Sigmoid colon (tissue), 7 donors: ENCODE measurements around the gene TOMT. TPM values are rescaled to one million over a fixed set of nuclear protein-coding genes. Genes with fewer than 3 reads are reported as not detected.

Source experiments
- DNase-seq: peaks from one replicate; pipeline ENCODE4 v3.0.0-alpha.2; 2019
- H3K27ac ChIP-seq, 4 donors: fragments of 200-600 bp; sonication (generic); one replicate each; pipeline ENCODE4 v1.5.1; 2016 to 2019; ENCODE audit warnings: mild to moderate bottlenecking in 1 of 4
- H3K27me3 ChIP-seq, 3 donors: fragments of 200-600 bp; sonication (generic); one replicate each; pipeline ENCODE4 v1.5.1; 2019; ENCODE audit warnings: mild to moderate bottlenecking in 1 of 3
- H3K36me3 ChIP-seq, 4 donors: fragments of 200-600 bp; sonication (generic); one replicate each; pipeline ENCODE4 v1.5.1; 2016 to 2019
- H3K4me1 ChIP-seq, 4 donors: fragments of 200-600 bp; sonication (generic); one replicate each; pipeline ENCODE4 v1.5.1; 2017 to 2019
- H3K4me3 ChIP-seq, 4 donors: fragments of 200-600 bp; sonication (generic); one replicate each; pipeline ENCODE4 v1.5.1; 2017 to 2019; ENCODE audit warnings: mild to moderate bottlenecking in 2 of 4, moderate library complexity in 1 of 4
- H3K9me3 ChIP-seq, 4 donors: fragments of 200-600 bp in 3 of 4; sonication (generic) in 3 of 4; one replicate each; pipeline versions ENCODE4 v1.5.1 to v1.6.1; 2013 to 2019
- EP300 ChIP-seq, 4 donors: sonication (generic); formaldehyde crosslinking; IDR thresholded peaks; one replicate each; pipeline ENCODE4 v1.6.1; 2017; ENCODE audit warnings: antibody characterized with exemption in 4 of 4
- POLR2A ChIP-seq, 2 donors: fragments of 450-650 bp; IDR thresholded peaks; one replicate each; pipeline ENCODE4 v1.6.1; 2016; ENCODE audit warnings: antibody characterized with exemption in 2 of 2, mild to moderate bottlenecking in 2 of 2, moderate library complexity in 2 of 2
- POLR2AphosphoS5 ChIP-seq, 4 donors: sonication (generic); formaldehyde crosslinking; IDR thresholded peaks; one replicate each; pipeline ENCODE4 v1.6.1; 2017; ENCODE audit warnings: antibody characterized with exemption in 4 of 4
- WGBS, 2 donors: extraction: QIAGEN DNeasy Blood & Tissue Kit; methylation state at CpG; one replicate each; pipeline ENCODE4 v1.1.7; 2013; 5-methylcytosine and 5-hydroxymethylcytosine counted together
- intact Hi-C: fragments of 100-400 bp; cut with DNase I; formaldehyde crosslinking; loops from one replicate; pipeline ENCODE4 v1.15.1; 2023
- polyA plus RNA-seq, 3 donors: library from polyadenylated mRNA; stranded (reverse); fragments of 200-250 nt; gene quantifications; one replicate each; pipeline ENCODE4 v1.2.3, GENCODE V29; 2013
- total RNA-seq, 4 donors: library from RNA; depleted of rRNA; stranded (reverse); fragments of >200 nt; gene quantifications; one replicate each; pipeline ENCODE4 v1.1.0, GENCODE V29; 2016
- TF ChIP-seq, protein P1 (sequence below), 4 experiments: fragments of 450-650 bp in 3 of 4; fragments of 200-600 bp in 1 of 4; IDR thresholded peaks; one replicate each; pipeline ENCODE4 v1.5.1; 2016 to 2019; ENCODE audit warnings: antibody characterized with exemption in 4 of 4, mild to moderate bottlenecking in 3 of 4, moderate library complexity in 2 of 4
- donor health status: healthy with polysubstance abuse.
- donor health status: Bipolar disorder and iron deficiency.
- donor health status: healthy.

The TOMT gene
- total and polyA plus RNA-seq, 7 donors, result not detected

DNA sequence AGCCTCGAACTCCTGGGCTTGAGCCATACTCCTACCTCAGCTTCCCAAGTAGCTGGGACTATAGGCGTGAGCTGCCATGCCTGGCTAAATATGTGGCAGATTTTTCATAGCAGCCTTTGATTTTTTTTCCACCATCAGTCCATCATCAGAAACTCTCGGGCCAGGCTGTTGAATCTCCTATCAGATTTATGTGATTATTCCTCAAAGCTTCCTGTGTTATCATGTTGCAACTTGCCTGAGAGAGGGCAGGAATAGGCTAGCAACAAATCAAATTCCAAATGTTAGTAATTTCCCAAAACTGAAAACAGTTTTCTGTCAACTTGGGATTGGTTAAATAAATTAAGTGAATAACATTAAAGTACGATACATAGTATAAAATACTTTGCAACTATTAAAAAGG is 21.6 kb upstream of the TOMT start:
- Histone ChIP-seq H3K9me3 (no peaks in the 10 kb centered on the region), H3K27ac (no peak overlapping the region), H3K36me3 (peaks cover 0 to 5% (median 2%) of the 10 kb centered on the region in 4 donors), H3K4me1 (peaks cover 0 to 17% (median 14%) of the 10 kb centered on the region in 4 donors), H3K27me3 (no peaks in the 10 kb centered on the region), H3K4me3 (no peak overlapping the region)
- 87 to 91% methylated on average over 4 of the region's 4 CpGs for WGBS, 2 donors
- intact Hi-C loops, result no loop called here
- no peak for DNase-seq
- no peak for TF ChIP-seq POLR2AphosphoS5 (IDR thresholded peaks at IDR 0.05)

- Histone ChIP-seq H3K36me3 (peaks cover 0 to 8% (median 4%) of the 10 kb centered on the region in 4 donors), H3K4me3 (no peak overlapping the region), H3K4me1 (peaks cover 0 to 9% (median 9%) of the 10 kb centered on the region in 4 donors), H3K9me3 (no peaks in the 10 kb centered on the region), H3K27me3 (no peaks in the 10 kb centered on the region), H3K27ac (no peak overlapping the region)
- WGBS, 2 donors, result 70 to 87% methylated on average over 1 of the region's 1 CpG
- TF ChIP-seq POLR2AphosphoS5 (IDR thresholded peaks at IDR 0.05) (no peak), POLR2A (IDR thresholded peaks at IDR 0.05) (no peak), EP300 (IDR thresholded peaks at IDR 0.05) (no peak)
- TF ChIP-seq, protein P1, sequence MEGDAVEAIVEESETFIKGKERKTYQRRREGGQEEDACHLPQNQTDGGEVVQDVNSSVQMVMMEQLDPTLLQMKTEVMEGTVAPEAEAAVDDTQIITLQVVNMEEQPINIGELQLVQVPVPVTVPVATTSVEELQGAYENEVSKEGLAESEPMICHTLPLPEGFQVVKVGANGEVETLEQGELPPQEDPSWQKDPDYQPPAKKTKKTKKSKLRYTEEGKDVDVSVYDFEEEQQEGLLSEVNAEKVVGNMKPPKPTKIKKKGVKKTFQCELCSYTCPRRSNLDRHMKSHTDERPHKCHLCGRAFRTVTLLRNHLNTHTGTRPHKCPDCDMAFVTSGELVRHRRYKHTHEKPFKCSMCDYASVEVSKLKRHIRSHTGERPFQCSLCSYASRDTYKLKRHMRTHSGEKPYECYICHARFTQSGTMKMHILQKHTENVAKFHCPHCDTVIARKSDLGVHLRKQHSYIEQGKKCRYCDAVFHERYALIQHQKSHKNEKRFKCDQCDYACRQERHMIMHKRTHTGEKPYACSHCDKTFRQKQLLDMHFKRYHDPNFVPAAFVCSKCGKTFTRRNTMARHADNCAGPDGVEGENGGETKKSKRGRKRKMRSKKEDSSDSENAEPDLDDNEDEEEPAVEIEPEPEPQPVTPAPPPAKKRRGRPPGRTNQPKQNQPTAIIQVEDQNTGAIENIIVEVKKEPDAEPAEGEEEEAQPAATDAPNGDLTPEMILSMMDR (IDR thresholded peaks at IDR 0.05), result no peak
- DNase-seq, result no peak
- intact Hi-C loops, result no loop called here
Observed at GRCh38 chr11:72084965-72085364, 20.8 kb upstream of the TOMT start.

DNA sequence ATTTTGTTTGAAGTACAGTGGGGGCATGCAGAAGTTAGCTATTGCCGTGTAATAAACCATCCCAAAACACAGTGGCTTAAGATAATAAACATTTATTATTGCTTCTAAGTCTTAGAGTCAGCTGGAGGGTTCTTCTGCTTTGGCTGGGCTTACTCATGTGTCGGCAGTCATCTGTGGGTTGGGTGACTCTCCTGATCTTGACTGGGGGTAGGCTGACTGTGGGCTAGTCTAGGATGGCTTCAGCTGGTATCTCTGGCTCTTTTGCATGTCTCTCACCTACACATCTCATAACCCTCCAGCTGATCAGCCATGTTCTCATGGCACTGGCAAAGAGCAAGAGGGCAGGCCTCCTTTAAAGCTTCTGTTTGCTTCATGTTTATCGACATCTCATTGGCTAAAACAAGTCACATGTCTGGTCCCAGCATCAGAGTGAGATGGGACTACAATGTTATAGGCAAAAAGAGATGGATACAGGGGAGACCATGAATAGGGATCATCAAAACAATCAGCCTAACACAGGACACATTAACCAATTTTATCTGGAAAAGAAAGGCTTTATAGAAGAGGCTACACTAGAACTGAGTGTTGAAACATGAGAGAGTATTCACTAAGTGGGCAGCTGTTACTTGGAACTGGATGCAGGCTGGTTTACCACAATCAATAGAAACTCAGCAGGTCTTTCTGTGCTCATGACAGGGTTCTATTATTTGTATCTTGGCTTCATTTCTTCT is 19.9 kb upstream of the TOMT start:
- intact Hi-C loops, result no loop called here
- H3K4me3 ChIP-seq, result no peak overlapping the region
- H3K36me3 ChIP-seq, result peaks cover 0 to 11% (median 5%) of the 10 kb centered on the region in 4 donors
- no peaks in the 10 kb centered on the region for H3K27me3 ChIP-seq
- DNase-seq, result no peak
- H3K27ac ChIP-seq, result no peak overlapping the region
- no peaks in the 10 kb centered on the region for H3K9me3 ChIP-seq
- peaks cover 0 to 11% (median 10%) of the 10 kb centered on the region in 4 donors for H3K4me1 ChIP-seq
- 40 to 73% methylated on average over 3 of the region's 3 CpGs for WGBS, 2 donors
- TF ChIP-seq, protein P1 (IDR thresholded peaks at IDR 0.05), result no peak
- TF ChIP-seq EP300 (IDR thresholded peaks at IDR 0.05) (no peak), POLR2AphosphoS5 (IDR thresholded peaks at IDR 0.05) (no peak), POLR2A (IDR thresholded peaks at IDR 0.05) (no peak)

DNA sequence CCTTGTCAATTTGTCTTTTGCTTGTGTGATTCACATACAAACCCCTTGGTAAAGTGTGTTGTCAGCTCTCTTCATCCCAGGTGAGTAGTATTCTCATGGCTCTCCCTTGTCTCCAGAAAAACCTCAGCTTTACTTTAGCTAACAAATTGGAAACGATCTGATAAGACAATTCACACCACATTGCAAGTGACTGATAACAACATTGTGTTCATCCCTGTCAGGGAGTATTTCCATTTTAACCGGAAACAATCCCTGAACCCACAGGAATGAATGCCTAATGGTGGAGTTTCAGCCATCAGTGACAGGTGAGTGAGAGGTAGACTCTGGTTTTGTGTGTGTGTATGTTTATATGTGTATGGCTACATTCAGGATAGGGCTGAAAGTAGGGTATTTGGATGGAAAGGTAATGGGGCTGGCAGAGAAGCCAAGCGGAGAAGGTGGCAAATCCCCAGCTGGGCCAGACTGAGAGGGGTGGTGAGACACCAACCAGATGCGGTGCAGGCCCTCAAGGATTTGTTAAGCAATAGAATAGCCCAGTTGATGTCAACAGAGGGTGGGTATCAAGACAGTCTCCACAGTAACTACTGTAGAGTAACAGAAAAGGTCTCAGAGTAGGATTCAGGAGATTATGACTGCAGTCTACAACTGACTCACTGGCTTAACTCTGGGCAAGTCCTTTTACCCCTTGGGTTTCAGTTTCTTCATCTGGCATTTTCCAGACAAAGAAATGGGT is 17.5 kb upstream of the TOMT start:
- intact Hi-C loops, result no loop called here
- H3K4me1 ChIP-seq, result peaks cover 0 to 13% (median 10%) of the 10 kb centered on the region in 4 donors
- H3K27me3 ChIP-seq, result no peaks in the 10 kb centered on the region
- peaks cover 0 to 11% (median 5%) of the 10 kb centered on the region in 4 donors for H3K36me3 ChIP-seq
- no peak for DNase-seq
- TF ChIP-seq EP300 (IDR thresholded peaks at IDR 0.05) (no peak), POLR2AphosphoS5 (IDR thresholded peaks at IDR 0.05) (no peak), POLR2A (IDR thresholded peaks at IDR 0.05) (no peak)
- TF ChIP-seq, protein P1 (IDR thresholded peaks at IDR 0.05), result no peak
- 83 to 92% methylated on average over 4 of the region's 4 CpGs for WGBS, 2 donors
- no peak overlapping the region for H3K27ac ChIP-seq
- no peaks in the 10 kb centered on the region for H3K9me3 ChIP-seq
- H3K4me3 ChIP-seq, result no peak overlapping the region

DNA sequence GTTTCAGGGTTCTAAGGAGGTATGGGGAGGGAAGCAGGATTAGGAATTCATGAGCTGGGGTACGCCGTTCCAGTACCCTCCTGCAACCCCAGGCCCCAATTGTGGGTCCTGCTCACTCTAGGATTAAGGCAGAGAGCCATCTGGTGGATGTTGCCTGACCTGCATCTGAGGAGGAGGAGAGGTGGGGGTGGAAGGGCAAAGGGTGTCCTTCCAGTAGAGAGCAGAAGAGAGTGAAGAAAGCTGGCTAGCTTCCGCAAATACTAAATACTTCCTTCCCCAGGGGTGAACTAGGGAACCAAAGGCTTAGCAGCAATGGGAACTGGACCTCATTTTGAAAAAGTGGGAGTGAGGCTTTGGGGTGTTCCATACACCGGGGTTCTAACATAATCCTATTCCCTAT is 14.4 kb upstream of the TOMT start:
- Histone ChIP-seq H3K9me3 (no peaks in the 10 kb centered on the region), H3K36me3 (peaks cover 0 to 29% (median 7%) of the 10 kb centered on the region in 4 donors), H3K4me3 (no peak overlapping the region), H3K27ac (peak overlapping the region; percentile 14 to 62 (median 58)), H3K27me3 (no peaks in the 10 kb centered on the region), H3K4me1 (peaks cover 0 to 13% (median 10%) of the 10 kb centered on the region in 4 donors)
- TF ChIP-seq POLR2AphosphoS5 (IDR thresholded peaks at IDR 0.05) (peak in 1 of 4 donors; percentile 22), POLR2A (IDR thresholded peaks at IDR 0.05) (no peak)
- TF ChIP-seq, protein P1 (IDR thresholded peaks at IDR 0.05), result peak; percentile 88 to 94 (median 90)
- intact Hi-C loops, result loop anchor here (1.0 to 5.0 kb wide), 2 partner anchors 66 to 114 kb away; no protein-coding TSS in a partner anchor
- peak; percentile 83 for DNase-seq
- 17 to 34% methylated on average over 4 of the region's 4 CpGs for WGBS, 2 donors
